Left hindlimb (tissue), 1 donor: Measurements from ENCODE around the gene B3GALT2.

Experiments
- DNase-seq: peaks from one replicate; pipeline ENCODE4 v3.0.0-alpha.2; 2018

The B3GALT2 gene

DNA sequence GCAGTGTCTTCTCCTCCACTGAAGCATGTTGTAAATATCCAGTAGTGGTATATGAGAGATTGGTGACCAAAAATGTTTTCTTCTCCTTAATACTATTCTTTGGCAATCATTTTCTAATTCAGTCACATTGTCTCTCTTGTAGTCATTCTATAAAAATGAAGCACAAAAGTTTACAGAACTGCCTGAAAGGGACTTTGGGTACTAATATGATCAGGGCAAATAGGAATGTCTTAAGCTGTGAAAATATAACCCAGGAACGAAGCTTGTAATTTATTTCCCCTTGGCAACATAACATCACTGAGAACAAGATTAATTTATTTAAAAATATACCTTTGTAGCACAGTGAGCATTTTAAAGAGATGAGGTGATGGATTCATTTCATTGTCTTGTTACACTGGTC lies 4.9 kb downstream of the B3GALT2 start:
- no peak for DNase-seq

- no peak for DNase-seq
Observed at GRCh38 chr1:193179094-193179493, 7.3 kb downstream of the B3GALT2 start.

GRCh38 chr1:193176788-193177187 lies 9.6 kb downstream of the B3GALT2 start:
- DNase-seq, result no peak

GRCh38 chr1:193176113-193176512 lies 10.3 kb downstream of the B3GALT2 start:
- no peak for DNase-seq

DNA sequence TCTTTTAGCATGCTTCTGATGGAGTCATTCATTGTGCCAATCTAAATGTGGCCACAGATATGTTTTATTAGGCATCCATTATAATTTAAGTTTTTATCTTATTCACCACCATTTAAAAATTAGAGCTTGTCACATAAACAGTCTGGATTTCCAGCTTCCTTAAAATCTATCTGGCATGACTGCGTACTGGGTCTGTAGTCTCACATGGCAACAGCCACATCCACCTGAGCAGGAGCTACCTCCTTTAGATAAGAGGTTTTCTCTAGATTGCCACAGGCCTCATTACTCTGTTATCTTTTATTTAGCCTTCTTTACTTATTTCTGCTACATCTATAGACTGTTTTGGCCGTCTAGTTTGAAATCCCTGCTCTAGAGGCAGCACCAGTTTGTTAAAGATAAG lies 29.1 kb downstream of the B3GALT2 start:
- DNase-seq, result no peak

DNA sequence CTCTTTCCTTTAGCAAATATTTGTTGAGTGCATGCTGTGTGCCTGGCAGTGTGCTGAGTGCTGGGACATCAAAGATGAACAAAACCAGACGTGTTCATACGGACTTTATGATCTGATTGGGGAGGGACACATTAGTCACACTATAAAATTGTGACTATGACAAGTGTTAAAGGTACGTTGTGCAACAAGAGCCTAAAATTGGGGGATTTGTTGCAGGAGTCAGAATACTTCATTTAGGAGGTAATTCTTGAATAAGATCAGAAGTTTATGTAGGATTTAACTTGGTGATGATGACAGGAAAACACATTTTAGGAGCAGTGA lies 29.6 kb downstream of the B3GALT2 start:
- DNase-seq, result no peak

- no peak for DNase-seq
Observed at GRCh38 chr1:193156117-193156821, 30.1 kb downstream of the B3GALT2 start.

DNA sequence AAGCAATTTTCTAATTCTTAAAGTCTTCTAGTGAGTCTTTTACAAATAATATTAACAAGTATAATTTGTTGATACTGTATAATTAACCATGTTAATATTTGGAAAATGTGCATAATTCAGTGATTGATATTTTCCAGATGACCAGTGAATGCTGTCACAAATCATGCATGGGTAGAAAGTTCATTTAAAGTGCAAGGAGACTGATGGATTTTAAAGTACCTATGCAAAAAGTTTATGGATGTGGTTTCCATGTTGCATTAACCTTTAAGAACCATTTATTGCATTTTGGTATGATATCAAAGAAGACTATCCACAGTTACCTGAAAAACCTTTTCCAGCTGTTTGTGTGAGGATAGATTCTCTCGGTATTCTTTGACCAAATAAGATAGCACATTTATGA lies 41.4 kb downstream of the B3GALT2 start:
- DNase-seq, result no peak

- DNase-seq, result no peak
Observed at GRCh38 chr1:193144361-193144938, 42.0 kb downstream of the B3GALT2 start.

DNA sequence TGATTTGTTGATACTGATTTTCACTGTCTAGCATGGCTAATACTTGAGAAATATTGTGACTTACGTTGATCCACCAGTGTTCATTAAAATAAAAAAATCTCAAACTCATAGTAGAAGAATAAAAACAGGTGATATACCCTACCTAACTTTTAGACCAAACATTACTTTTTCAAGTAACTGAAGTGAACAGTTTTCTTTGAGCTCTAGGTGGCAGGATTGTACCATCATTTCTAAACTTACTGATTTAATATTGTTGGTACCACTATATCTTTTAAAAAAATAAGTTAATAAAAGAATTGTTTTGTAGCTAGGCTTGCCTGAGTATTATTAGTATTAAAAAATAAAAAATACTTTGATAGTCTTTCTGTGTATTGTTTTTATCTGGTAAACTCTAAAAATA lies 43.1 kb downstream of the B3GALT2 start:
- DNase-seq, result no peak

- DNase-seq, result no peak
Observed at GRCh38 chr1:193142409-193142808, 44.0 kb downstream of the B3GALT2 start.

DNA sequence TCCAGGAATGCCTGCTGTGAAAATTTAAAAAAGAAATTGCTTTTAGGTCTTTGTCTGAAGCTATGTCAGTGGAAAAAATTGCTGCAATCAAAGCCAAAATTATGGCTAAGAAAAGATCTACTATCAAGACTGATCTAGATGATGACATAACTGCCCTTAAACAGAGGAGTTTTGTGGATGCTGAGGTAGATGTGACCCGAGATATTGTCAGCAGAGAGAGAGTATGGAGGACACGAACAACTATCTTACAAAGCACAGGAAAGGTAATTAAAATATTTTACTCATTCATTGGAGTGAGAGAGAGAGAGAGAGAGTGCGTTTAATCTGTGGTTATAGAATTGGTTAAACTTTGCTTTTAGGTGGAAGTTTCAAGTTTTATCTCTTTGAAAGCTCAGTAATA lies 44.6 kb downstream of the B3GALT2 start:
- no peak for DNase-seq

DNA sequence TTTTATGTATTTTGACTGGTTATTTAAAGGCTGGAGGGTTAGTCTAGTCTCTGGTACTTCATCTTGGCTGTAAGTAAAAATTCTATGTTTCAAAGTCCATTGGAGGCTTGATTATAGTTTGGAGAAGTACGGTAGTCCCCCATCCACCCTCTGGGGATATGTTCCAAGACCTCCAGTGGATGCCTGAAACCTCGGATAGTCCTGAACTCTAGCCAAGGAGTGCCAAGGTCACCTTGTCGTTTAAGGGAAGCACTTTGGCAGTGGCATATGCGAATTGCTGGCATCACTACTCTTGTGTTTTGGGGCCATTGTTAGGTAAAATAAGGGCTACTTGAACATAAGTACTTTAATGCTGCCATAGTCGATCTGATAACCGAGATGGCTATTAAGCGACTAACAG lies 46.2 kb downstream of the B3GALT2 start:
- no peak for DNase-seq

- DNase-seq, result no peak
Observed at GRCh38 chr1:193131266-193131860, 55.0 kb downstream of the B3GALT2 start.
